ENCODE data around the gene CPA1. TPM values are rescaled to one million over a fixed set of nuclear protein-coding genes. Genes with fewer than 3 reads are reported as not detected.

The CPA1 gene
- total RNA-seq, 1 experiment from 2014 or later: 1.1 TPM

DNA sequence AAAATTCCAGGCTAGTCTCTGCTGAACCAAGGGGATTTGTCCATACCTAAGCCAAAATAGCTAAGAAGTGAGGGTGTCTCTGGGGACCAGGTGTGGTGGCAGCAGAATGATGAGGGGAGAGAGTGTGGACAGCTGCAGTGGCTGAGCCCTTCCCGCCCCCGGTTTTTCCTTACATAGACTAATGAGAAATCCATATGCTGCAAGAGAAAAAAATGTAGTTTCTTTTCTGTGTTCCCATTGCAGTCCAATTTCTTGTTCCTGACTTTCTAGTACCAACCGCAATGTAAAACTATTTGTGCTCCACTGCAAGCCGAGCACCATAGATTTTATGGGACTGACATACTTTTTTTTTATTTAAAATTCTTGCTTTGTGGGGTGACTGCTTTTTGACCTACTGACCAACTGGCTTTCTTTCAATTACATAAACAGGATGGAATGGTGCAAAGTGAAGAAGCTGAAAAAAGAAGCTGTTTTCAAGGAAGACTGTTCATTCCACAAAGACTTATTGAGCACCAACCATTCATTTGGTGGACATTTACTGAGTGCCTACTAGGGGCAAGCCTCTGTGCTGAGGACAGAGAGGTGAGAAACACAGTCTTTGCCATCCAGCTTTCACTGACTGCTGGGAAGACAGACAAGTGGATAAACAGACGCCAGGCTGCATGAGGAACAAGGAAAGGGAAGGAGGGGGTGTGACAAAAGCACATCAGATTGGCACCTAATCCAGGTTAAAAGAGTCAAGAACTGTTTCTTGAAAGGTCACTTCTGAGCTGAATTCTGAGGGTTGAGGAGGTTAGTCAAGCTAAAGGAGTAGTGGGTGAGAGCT lies 50.8 kb downstream of the CPA1 start:
- peak; percentile 96 to 97 for DNase-seq
- H3K27ac ChIP-seq: peak overlapping the region; percentile 85
- no peaks in the 10 kb centered on the region for H3K9me3 ChIP-seq (replicated peaks)
- H3K36me3 ChIP-seq: peaks cover 9% of the 10 kb centered on the region
- H3K4me3 ChIP-seq: peak overlapping the region; percentile 27
- no peaks in the 10 kb centered on the region for H3K27me3 ChIP-seq
- H3K4me1 ChIP-seq: peaks cover 47% of the 10 kb centered on the region

DNA sequence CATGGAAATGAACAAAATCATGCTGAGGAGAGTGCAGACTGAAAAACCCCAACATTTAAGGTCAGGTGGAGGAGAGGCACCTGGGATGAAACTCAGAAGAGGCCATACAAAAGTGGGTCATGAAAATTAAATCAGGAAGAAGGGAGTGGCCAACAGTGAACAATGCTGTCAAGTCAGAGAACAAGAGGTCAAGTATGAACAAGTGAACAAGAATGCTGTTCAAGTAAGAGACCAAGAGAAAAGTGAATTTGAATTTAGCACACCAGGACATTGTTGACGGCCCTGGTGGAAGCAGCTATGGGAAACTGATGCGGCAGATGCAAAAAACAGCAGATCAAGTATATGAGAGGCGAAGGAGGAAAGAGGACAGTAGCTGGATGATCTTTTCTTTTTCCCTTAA lies 52.6 kb downstream of the CPA1 start:
- H3K27me3 ChIP-seq: no peaks in the 10 kb centered on the region

DNA sequence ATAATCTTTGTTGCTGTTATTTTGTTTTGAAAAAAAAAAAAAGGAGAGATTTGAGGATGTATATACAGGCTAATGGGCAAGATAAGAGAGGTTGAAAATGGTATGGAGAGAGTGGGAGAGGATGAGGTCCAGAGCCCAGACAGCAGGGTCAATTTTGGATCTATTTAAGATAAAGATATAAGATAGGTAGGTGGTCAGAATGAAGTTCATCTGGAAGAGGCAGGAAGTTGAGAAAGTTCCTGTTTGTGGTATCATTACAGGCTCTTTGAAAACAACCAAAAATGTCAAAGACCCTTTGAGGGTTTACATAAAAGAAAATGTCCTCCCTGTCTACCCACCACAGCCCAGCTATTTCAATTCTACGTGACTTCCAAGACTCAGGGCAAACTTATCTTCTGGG lies 53.0 kb downstream of the CPA1 start:
- Histone ChIP-seq H3K4me1 (peaks cover 39% of the 10 kb centered on the region), H3K36me3 (no peaks in the 10 kb centered on the region; the same call in 1 of the 2 replicates), H3K27me3 (no peaks in the 10 kb centered on the region), H3K27ac (no peak overlapping the region), H3K4me3 (no peak overlapping the region), H3K9me3 (replicated peaks) (no peaks in the 10 kb centered on the region)
- DNase-seq: no peak

More for the DNA sequence above, 52.6 kb downstream of the CPA1 start:
- Histone ChIP-seq H3K9me3 (replicated peaks) (no peaks in the 10 kb centered on the region), H3K36me3 (peaks cover under 1% of the 10 kb centered on the region; the same call in 1 of the 2 replicates), H3K4me1 (peaks cover 39% of the 10 kb centered on the region), H3K27ac (no peak overlapping the region), H3K4me3 (no peak overlapping the region)
- DNase-seq: no peak

DNA sequence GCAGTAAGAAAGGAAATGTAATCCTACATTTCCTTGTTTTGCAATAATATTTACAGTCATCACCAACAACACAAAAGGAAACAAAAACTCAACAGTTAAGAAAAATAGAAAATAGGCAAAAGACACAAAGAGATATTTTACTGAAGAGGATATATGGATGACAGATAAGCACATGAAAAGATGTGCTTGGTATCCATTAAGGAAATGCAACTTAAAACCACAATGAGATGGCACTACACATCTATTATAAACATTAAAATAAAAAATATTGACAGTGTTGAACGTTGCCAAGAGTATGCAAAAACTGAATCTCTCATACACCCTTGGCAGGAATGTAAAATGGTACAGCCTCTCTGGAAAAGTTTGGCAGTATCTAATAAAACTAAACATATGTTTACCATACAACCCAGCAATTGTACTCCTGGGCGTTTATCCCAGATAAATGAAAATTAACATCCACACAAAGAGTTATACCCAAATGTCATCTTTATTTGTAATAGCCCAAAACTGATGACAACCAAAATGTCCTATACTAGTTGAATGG lies 55.1 kb downstream of the CPA1 start:
- no peak overlapping the region for H3K27ac ChIP-seq

DNA sequence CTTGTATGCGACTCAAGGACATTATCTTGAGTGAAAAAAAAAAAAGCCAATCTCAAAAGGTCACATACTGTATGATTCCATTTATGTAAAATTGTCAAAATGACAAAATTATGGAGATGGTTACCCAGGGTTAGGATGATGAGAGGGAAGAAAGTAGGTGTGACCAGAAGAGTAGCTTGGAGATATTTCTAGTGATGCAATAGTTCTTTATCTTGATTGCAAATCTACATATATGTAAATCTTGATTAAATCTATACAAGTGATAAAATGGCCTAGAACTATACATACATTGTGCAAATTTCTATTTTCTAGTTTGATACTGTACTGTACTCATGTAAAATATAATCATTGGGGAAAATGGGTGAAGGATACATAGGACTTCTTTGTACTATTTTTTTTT lies 56.0 kb downstream of the CPA1 start:
- Histone ChIP-seq H3K36me3 (no peaks in the 10 kb centered on the region; the same call in 1 of the 2 replicates), H3K4me3 (no peak overlapping the region), H3K4me1 (peaks cover 22% of the 10 kb centered on the region), H3K27me3 (no peaks in the 10 kb centered on the region), H3K27ac (no peak overlapping the region), H3K9me3 (replicated peaks) (no peaks in the 10 kb centered on the region)
- DNase-seq: no peak

More for the DNA sequence above, 55.1 kb downstream of the CPA1 start:
- no peak for DNase-seq
- H3K36me3 ChIP-seq: no peaks in the 10 kb centered on the region; the same call in 1 of the 2 replicates
- peaks cover 27% of the 10 kb centered on the region for H3K4me1 ChIP-seq
- no peak overlapping the region for H3K4me3 ChIP-seq
- H3K27me3 ChIP-seq: no peaks in the 10 kb centered on the region
- H3K9me3 ChIP-seq (replicated peaks): no peaks in the 10 kb centered on the region

Other genes starting within 250 kb of the CPA1 start
- 32.7 and 33.9 TPM in 2 replicates for gene TMEM209, start 175.1 kb upstream of the CPA1 start, total RNA-seq (2014; rRNA removed; shearing (Covaris generic))
- not detected in 2 replicates for gene SSMEM1, start 172.6 kb upstream of the CPA1 start, total RNA-seq (2014; rRNA removed; shearing (Covaris generic))
- gene CPA2, start 113.6 kb upstream of the CPA1 start, total RNA-seq (2014; rRNA removed; shearing (Covaris generic)): 1.9 and 2.0 TPM in 2 replicates
- gene CPA4, start 87.3 kb upstream of the CPA1 start, total RNA-seq (2014; rRNA removed; shearing (Covaris generic)): 3.2 and 4.8 TPM in 2 replicates
- gene CPA5, start 35.7 kb upstream of the CPA1 start, total RNA-seq (2014; rRNA removed; shearing (Covaris generic)): 2.6 and 3.3 TPM in 2 replicates
- 39.4 and 39.9 TPM in 2 replicates for gene CEP41, start 60.5 kb downstream of the CPA1 start, total RNA-seq (2014; rRNA removed; shearing (Covaris generic))
- gene MEST, start 111.6 kb downstream of the CPA1 start, total RNA-seq (2014; rRNA removed; shearing (Covaris generic)): 1,979 and 2,085 TPM in 2 replicates